Peyer's patch (tissue), 4 donors: ENCODE data around the gene FAT2. TPM values are rescaled to one million over a fixed set of nuclear protein-coding genes. Genes with fewer than 3 reads are reported as not detected.

Experiments used
- DNase-seq, 3 donors: peaks; one replicate each; pipeline ENCODE4 v3.0.0-alpha.2; 2017 to 2019
- H3K27ac ChIP-seq, 4 donors: fragments of 200-600 bp; sonication (generic); one replicate each; pipeline ENCODE4 v1.5.1; 2016 to 2019
- H3K27me3 ChIP-seq, 2 donors: fragments of 200-600 bp; sonication (generic); one replicate each; pipeline ENCODE4 v1.5.1; 2019
- H3K36me3 ChIP-seq, 3 donors: fragments of 200-600 bp; sonication (generic); one replicate each; pipeline ENCODE4 v1.5.1; 2016 to 2019
- H3K4me1 ChIP-seq, 4 donors: fragments of 200-600 bp; sonication (generic); one replicate each; pipeline ENCODE4 v1.5.1; 2016 to 2019
- H3K4me3 ChIP-seq, 4 donors: fragments of 200-600 bp; sonication (generic); 1 replicate in 3 of 4; 2 replicates in 1 of 4; pipeline ENCODE4 v1.5.1; 2016 to 2019; ENCODE audit warnings: mild to moderate bottlenecking in 1 of 4
- H3K9me3 ChIP-seq, 4 donors: fragments of 200-600 bp; sonication (generic); one replicate each; pipeline ENCODE4 v1.5.1; 2016 to 2019; ENCODE audit warnings: mild to moderate bottlenecking in 1 of 4
- POLR2A ChIP-seq, 2 donors: fragments of 450-650 bp; IDR thresholded peaks; one replicate each; pipeline ENCODE4 v1.5.1; 2017; ENCODE audit warnings: antibody characterized with exemption in 2 of 2, mild to moderate bottlenecking in 2 of 2, moderate library complexity in 2 of 2
- total RNA-seq, 4 donors: library from RNA; depleted of rRNA; stranded (reverse); fragments of >200 nt; gene quantifications; one replicate each; pipeline ENCODE4 v1.1.0, GENCODE V29; 2016
- TF ChIP-seq, protein P1 (sequence below), 6 experiments: fragments of 450-650 bp in 4 of 6; fragments of 200-600 bp in 2 of 6; sonication (generic) in 1 of 6; IDR thresholded peaks; one replicate each; pipeline ENCODE4 v1.5.1; 2017 to 2019; ENCODE audit warnings: antibody characterized with exemption in 6 of 6, mild to moderate bottlenecking in 3 of 6, moderate library complexity in 1 of 6

The FAT2 gene
- total RNA-seq, 4 donors from 2014 or later: under 0.01 TPM; not detected in 3

DNA sequence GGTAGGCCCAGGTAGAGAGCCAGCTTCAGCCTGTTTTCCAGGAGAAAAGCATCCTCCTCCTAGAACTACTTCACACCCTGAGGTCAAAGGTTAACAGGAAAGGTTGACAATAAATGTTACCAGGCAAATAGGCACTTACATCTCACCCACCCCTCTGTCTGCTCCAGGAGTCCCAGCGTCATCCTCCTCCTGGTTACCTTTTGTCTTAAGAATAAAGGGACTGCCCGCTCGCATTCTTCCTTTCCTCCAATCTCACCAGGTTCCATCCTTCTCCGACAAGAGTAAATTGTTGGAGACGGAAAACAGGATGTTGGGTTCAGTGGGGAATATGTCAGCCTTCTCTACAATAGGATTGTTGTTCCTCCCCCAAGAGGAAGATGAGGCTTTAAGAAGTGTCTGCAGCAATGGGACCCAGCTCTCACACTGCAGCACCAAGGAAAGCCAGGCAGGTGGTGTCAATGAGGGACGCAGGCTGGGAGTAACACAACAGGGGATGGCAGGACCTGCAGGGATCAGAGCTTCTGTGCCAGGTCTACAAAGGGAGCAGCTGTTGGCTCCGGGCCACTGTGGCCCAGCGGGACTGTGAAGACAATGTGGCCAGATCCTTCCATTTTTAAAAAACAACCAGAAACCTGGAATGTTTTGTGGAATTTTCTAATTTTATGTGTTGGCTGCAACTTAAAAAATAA is 29.0 kb downstream of the FAT2 start:
- peak in 1 of 3 donors; percentile 36 for DNase-seq
- Histone ChIP-seq H3K27ac (no peak overlapping the region), H3K4me3 (no peak overlapping the region), H3K36me3 (no peaks in the 10 kb centered on the region), H3K27me3 (no peaks in the 10 kb centered on the region), H3K9me3 (no peaks in the 10 kb centered on the region), H3K4me1 (no peaks in the 10 kb centered on the region)
- TF ChIP-seq, protein P1, sequence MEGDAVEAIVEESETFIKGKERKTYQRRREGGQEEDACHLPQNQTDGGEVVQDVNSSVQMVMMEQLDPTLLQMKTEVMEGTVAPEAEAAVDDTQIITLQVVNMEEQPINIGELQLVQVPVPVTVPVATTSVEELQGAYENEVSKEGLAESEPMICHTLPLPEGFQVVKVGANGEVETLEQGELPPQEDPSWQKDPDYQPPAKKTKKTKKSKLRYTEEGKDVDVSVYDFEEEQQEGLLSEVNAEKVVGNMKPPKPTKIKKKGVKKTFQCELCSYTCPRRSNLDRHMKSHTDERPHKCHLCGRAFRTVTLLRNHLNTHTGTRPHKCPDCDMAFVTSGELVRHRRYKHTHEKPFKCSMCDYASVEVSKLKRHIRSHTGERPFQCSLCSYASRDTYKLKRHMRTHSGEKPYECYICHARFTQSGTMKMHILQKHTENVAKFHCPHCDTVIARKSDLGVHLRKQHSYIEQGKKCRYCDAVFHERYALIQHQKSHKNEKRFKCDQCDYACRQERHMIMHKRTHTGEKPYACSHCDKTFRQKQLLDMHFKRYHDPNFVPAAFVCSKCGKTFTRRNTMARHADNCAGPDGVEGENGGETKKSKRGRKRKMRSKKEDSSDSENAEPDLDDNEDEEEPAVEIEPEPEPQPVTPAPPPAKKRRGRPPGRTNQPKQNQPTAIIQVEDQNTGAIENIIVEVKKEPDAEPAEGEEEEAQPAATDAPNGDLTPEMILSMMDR (IDR thresholded peaks at IDR 0.05): no peak
- no peak for TF ChIP-seq POLR2A (IDR thresholded peaks at IDR 0.05)

DNA sequence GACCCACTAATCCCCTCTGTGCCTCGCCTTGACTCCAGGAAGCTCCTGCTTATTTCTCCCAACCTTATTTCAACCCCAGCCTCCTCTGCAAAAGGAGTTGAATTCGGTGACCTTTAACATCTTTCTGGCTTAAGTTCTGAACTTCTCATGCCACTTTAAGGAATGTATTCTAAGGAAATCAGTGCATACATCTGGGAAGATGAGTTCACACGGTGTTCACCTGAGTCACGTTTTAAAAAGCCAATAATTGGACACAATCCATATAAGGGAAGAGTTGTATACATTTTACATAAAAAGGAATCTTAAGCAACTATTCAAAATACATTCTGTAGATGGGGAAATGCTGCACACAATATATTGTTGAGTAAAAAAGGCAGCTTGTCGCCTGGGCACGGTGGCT is 33.2 kb downstream of the FAT2 start:
- H3K27ac ChIP-seq: no peak overlapping the region
- TF ChIP-seq, protein P1 (IDR thresholded peaks at IDR 0.05): no peak
- no peaks in the 10 kb centered on the region for H3K4me1 ChIP-seq
- no peaks in the 10 kb centered on the region for H3K9me3 ChIP-seq
- H3K4me3 ChIP-seq: no peak overlapping the region
- no peak for DNase-seq
- no peaks in the 10 kb centered on the region for H3K36me3 ChIP-seq
- H3K27me3 ChIP-seq: no peaks in the 10 kb centered on the region

DNA sequence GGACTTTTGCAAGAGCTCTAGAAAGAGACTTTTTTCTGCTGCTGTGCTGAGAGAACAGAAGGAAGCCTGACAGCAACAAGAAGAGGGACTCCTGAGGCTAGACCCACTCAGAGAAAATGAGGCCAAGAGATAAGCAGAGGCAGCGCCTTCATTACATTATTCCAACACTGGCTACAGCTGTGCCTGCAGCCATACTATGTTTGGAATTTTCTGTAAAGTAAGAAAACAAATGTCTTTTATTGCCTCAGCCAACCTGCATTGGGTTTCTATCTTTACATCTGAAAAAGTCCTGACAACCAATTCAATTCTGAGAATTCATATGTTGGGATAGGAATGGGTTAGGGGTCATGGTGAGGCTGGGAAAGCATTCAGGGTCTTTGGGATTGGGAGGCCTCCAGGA is 33.7 kb downstream of the FAT2 start:
- no peak overlapping the region for H3K4me3 ChIP-seq
- DNase-seq: peak in 1 of 3 donors; percentile 10
- no peak overlapping the region for H3K27ac ChIP-seq
- H3K4me1 ChIP-seq: no peaks in the 10 kb centered on the region
- H3K36me3 ChIP-seq: no peaks in the 10 kb centered on the region
- H3K27me3 ChIP-seq: no peaks in the 10 kb centered on the region
- no peaks in the 10 kb centered on the region for H3K9me3 ChIP-seq
- TF ChIP-seq, protein P1 (IDR thresholded peaks at IDR 0.05): no peak

DNA sequence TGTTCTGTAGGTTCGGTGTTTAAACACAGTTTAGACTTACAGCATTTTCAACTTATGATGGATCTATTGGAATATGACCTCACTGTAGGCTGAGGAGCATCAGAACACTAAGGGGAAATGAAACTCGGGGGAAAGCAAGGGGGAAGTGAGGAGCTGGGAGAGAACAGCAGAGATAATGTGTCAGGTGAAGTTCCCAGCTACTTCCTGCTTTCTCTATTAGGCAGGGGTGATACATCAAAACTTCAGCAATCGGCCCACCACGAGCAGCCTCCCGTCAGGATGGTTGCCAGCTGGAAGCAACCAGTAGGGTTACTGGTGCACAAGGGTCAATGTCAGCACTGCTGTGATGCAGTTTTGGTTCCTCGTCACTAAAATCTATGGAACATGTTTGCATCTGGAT is 34.3 kb downstream of the FAT2 start:
- DNase-seq: peak in 2 of 3 donors; percentile 20 to 45

DNA sequence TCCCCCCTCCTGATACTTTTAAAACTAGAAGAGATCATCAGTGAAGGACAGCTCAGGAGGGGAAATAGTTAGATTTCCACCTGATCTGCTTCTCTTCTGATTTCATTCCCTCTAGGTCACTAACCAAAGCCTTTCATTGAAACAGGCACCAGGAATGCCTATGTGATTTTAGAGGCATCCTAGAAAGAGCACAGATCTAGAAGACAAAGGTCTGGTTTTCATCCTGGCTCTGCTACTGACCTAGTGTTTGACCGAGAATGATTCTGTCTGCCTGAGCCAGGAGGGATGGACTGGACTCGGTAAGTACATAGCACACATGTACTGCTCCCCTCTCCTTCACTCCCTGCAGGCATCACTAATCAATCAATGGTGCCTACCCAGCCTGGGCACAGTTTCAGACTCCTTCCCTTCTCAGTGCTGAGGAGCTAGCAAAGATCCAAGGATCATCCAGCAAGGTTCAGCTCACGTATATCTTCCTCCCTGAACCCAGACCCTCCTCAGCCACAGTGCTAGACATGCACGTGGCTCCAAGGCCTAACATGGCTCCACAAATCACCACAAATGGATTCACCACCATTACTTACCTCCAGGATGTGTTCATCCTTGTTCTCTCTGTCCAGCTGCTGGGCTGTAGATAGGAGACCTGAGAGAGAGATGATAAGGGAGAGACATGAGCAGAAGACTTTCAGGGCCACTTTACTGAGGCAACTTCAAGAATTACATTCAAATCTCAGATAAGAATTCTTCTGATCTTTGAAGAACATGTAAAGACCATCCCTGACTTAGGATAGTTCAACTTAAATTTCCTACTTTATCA is 35.2 kb downstream of the FAT2 start:
- no peak overlapping the region for H3K4me3 ChIP-seq
- no peak for TF ChIP-seq POLR2A (IDR thresholded peaks at IDR 0.05)
- TF ChIP-seq, protein P1 (IDR thresholded peaks at IDR 0.05): no peak

More for the DNA sequence above, 34.3 kb downstream of the FAT2 start:
- Histone ChIP-seq H3K4me3 (no peak overlapping the region), H3K36me3 (no peaks in the 10 kb centered on the region), H3K4me1 (no peaks in the 10 kb centered on the region), H3K27ac (no peak overlapping the region), H3K9me3 (no peaks in the 10 kb centered on the region), H3K27me3 (no peaks in the 10 kb centered on the region)
- TF ChIP-seq POLR2A (IDR thresholded peaks at IDR 0.05): no peak
- TF ChIP-seq, protein P1 (IDR thresholded peaks at IDR 0.05): no peak

More for the DNA sequence above, 35.2 kb downstream of the FAT2 start:
- Histone ChIP-seq H3K9me3 (no peaks in the 10 kb centered on the region), H3K36me3 (no peaks in the 10 kb centered on the region), H3K27me3 (no peaks in the 10 kb centered on the region), H3K27ac (no peak overlapping the region), H3K4me1 (no peaks in the 10 kb centered on the region)
- DNase-seq: peak in 1 of 3 donors; percentile 2
